Right atrium auricular region (tissue), 2 donors: ENCODE data around the gene AGO1. TPM values are rescaled to one million over a fixed set of nuclear protein-coding genes. Genes with fewer than 3 reads are reported as not detected.

Experiments
- DNase-seq: peaks from one replicate; pipeline ENCODE4 v3.0.0-alpha.2; 2019; ENCODE audit warnings: low spot score
- H3K27ac ChIP-seq, 2 donors: fragments of 200-600 bp; sonication (generic); 1 replicate in 1 of 2; 2 replicates in 1 of 2; pipeline ENCODE4 v1.5.1; 2016 to 2019
- H3K27me3 ChIP-seq, 2 donors: fragments of 200-600 bp; sonication (generic); one replicate each; pipeline versions ENCODE4 v1.5.1 to v1.6.0; 2017 to 2019
- H3K36me3 ChIP-seq: fragments of 200-600 bp; sonication (generic); one replicate; pipeline ENCODE4 v1.5.1; 2016
- H3K4me1 ChIP-seq, 2 donors: fragments of 200-600 bp; sonication (generic); one replicate each; pipeline versions ENCODE4 v1.5.1 to v1.6.0; 2017 to 2019
- H3K4me3 ChIP-seq, 2 donors: fragments of 200-600 bp; sonication (generic); 1 replicate in 1 of 2; 2 replicates in 1 of 2; pipeline ENCODE4 v1.5.1; 2017 to 2019; ENCODE audit warnings: mild to moderate bottlenecking in 1 of 2, moderate library complexity in 1 of 2
- H3K9me3 ChIP-seq, 2 donors: fragments of 200-600 bp; sonication (generic); one replicate each; pipeline ENCODE4 v1.5.1; 2019
- total RNA-seq, 2 donors: library from RNA; depleted of rRNA; stranded (reverse); fragments of >200 nt; gene quantifications; one replicate each; pipeline ENCODE4 v1.1.0, GENCODE V29; 2016
- TF ChIP-seq, protein P1 (sequence below), 2 donors: fragments of 200-600 bp; sonication (generic); IDR thresholded peaks; one replicate each; pipeline ENCODE4 v1.5.1; 2019; ENCODE audit warnings: antibody characterized with exemption in 2 of 2

Gene AGO1
- total RNA-seq, 2 donors from 2014 or later = 20.3 to 22.1 TPM

DNA sequence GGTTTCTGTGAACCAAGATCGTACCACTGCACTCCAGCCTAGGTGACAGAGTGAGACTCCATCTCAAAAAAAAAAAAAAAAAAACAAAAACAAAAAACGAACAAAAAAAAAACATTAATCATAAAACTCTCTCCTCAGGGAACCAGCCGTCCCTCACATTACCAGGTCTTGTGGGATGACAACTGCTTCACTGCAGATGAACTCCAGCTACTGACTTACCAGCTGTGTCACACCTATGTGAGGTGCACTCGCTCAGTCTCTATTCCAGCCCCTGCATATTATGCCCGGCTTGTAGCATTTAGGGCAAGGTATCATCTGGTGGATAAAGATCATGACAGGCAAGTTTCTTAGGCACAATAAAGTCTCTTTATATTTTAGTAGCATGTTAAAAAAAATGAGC, 32.3 kb upstream of the AGO1 start:
- peaks cover 0 to 23% of the 10 kb centered on the region in 2 donors for H3K4me1 ChIP-seq
- H3K27ac ChIP-seq = peak overlapping the region; percentile 49 to 85
- DNase-seq = no peak
- no peaks in the 10 kb centered on the region for H3K27me3 ChIP-seq
- TF ChIP-seq, protein P1, sequence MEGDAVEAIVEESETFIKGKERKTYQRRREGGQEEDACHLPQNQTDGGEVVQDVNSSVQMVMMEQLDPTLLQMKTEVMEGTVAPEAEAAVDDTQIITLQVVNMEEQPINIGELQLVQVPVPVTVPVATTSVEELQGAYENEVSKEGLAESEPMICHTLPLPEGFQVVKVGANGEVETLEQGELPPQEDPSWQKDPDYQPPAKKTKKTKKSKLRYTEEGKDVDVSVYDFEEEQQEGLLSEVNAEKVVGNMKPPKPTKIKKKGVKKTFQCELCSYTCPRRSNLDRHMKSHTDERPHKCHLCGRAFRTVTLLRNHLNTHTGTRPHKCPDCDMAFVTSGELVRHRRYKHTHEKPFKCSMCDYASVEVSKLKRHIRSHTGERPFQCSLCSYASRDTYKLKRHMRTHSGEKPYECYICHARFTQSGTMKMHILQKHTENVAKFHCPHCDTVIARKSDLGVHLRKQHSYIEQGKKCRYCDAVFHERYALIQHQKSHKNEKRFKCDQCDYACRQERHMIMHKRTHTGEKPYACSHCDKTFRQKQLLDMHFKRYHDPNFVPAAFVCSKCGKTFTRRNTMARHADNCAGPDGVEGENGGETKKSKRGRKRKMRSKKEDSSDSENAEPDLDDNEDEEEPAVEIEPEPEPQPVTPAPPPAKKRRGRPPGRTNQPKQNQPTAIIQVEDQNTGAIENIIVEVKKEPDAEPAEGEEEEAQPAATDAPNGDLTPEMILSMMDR (IDR thresholded peaks at IDR 0.05) = no peak
- H3K4me3 ChIP-seq = no peak overlapping the region
- peaks cover 25% of the 10 kb centered on the region for H3K36me3 ChIP-seq
- no peaks in the 10 kb centered on the region for H3K9me3 ChIP-seq

DNA sequence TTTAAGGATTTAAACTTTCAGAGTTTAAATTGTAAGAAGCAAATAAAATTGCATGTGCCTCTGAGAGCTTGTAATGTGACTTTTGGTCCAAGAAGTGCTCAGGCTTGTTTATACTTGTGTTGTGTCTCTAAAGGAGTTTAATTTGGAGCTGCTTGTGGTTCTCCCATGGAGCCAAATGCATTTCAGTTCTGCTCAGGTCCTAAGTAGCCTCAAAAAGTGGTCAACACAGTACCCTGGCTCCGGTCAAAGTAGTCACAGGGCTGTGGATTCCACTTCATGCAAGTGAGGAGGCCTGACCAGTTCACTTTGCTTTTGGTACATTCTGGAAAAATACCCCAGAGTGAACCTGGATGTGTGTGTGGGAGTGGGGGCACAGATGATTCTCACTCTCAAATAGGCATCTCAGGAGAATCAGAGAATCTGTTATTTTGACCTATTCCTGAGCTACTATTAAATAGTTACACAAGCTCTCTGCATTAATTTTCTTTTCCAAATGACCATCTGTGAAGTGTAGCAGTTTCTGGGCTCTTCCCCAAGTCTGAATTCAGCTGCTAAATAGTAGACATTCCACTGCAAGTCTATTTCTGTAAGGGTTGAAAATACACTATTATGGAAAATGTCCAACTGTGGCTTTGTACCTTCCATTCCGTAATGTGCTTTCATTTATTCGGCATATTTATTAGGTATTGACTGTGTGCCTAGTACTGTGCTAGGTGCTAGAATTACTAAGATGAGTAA, 31.7 kb upstream of the AGO1 start:
- no peaks in the 10 kb centered on the region for H3K27me3 ChIP-seq
- DNase-seq = no peak
- H3K36me3 ChIP-seq = peaks cover 30% of the 10 kb centered on the region
- H3K4me3 ChIP-seq = no peak overlapping the region
- H3K9me3 ChIP-seq = no peaks in the 10 kb centered on the region
- H3K4me1 ChIP-seq = peaks cover 0 to 18% of the 10 kb centered on the region in 2 donors
- H3K27ac ChIP-seq = peak overlapping the region; percentile 49 to 85
- TF ChIP-seq, protein P1 (IDR thresholded peaks at IDR 0.05) = no peak

DNA sequence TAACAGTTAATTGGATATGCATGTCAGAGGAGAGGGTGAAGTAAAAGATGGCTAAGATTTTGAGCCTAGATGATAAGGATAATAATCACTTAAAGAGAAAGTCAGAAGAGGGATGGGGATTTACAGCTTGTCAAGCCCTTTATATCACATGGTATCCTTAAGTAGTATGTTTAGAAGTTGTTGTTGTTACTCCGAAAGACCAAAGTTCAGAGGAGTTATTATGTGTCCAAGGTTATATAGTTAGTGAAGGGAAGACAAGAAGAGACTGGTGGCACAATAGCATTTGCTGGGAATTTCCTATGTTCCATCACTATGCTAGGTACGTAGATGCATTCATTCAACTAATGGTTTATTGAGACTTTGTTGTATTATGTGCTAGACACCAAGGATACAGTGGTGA, 30.8 kb upstream of the AGO1 start:
- H3K4me1 ChIP-seq = peaks cover 0 to 18% of the 10 kb centered on the region in 2 donors
- no peak overlapping the region for H3K4me3 ChIP-seq
- peaks cover 29% of the 10 kb centered on the region for H3K36me3 ChIP-seq
- TF ChIP-seq, protein P1 (IDR thresholded peaks at IDR 0.05) = no peak
- H3K27ac ChIP-seq = peak overlapping the region; percentile 49 to 85
- H3K9me3 ChIP-seq = no peaks in the 10 kb centered on the region
- no peak for DNase-seq
- no peaks in the 10 kb centered on the region for H3K27me3 ChIP-seq

DNA sequence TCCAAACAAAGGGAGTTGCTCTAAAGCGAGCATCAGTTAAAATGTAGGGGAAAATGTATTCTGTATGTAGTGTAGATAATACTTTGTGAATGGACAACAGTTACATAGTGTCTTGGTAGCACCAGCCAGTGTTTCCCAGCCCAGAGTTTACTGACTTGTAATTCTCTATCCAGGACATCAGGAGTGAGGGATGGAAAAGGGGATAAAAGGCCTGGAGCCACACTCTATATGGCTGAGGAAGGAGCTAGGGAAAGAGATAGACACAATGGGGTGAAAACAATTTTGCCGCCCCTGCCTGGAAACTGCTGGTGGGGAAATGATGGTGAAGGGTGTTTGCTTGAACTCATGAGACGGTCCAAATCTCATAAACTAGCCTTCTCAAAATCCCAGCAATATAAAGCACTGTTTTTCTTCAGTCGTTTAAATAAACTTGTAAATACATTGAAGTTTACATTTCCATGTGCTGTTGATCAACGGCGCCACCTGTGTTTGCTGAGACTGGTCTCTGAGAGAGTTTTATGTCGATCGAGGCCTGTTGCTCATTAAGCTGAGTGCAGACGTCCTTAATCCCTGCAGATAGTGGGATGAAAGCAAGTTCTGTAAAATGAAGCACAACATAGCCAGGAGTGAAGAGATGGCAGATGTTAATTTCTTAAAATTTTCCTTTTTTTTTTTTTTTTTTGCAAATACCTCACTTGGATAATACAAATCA, 27.9 kb upstream of the AGO1 start:
- H3K27me3 ChIP-seq = no peaks in the 10 kb centered on the region
- H3K4me3 ChIP-seq = no peak overlapping the region
- no peaks in the 10 kb centered on the region for H3K9me3 ChIP-seq
- no peak overlapping the region for H3K27ac ChIP-seq
- peaks cover 0 to 18% of the 10 kb centered on the region in 2 donors for H3K4me1 ChIP-seq
- peaks cover 26% of the 10 kb centered on the region for H3K36me3 ChIP-seq
- TF ChIP-seq, protein P1 (IDR thresholded peaks at IDR 0.05) = no peak
- no peak for DNase-seq

DNA sequence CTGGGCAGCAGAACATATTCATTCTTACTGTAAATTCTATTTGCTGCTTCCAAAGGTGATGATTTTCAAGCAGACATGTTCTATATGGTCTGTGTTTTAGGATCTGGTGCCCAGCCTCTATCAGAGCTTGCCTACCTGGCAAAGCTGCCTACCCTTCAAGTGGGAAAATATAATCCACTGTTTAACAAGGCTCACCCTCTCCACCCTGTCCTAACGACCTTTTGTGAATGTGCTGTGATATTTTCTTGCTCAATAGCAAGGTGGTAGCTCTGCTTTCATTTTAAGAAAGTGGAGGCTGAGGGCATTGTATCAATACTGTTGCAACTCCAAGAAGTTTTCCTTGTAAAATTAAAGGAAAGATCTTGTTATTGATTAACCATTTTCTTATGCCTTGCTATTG, 26.0 kb upstream of the AGO1 start:
- no peak overlapping the region for H3K27ac ChIP-seq

More for the DNA sequence above, 26.0 kb upstream of the AGO1 start:
- Histone ChIP-seq H3K9me3 (no peaks in the 10 kb centered on the region), H3K27me3 (no peaks in the 10 kb centered on the region), H3K36me3 (peaks cover 23% of the 10 kb centered on the region), H3K4me1 (peaks cover 0 to 5% of the 10 kb centered on the region in 2 donors), H3K4me3 (no peak overlapping the region)
- no peak for DNase-seq
- TF ChIP-seq, protein P1 (IDR thresholded peaks at IDR 0.05) = no peak
